Heart right ventricle (tissue), 16 donors: ENCODE measurements around the gene HINT2. TPM values are rescaled to one million over a fixed set of nuclear protein-coding genes. Genes with fewer than 3 reads are reported as not detected.

ENCODE experiments used
- ATAC-seq, 8 donors: fragments of 200-7000 bp; cut with Tn5 transposase; one replicate each; pipeline ENCODE4 v1.9.1; 2020; ENCODE audit warnings: mild to moderate bottlenecking in 8 of 8, moderate library complexity in 8 of 8, moderate number of reproducible peaks in 1 of 8
- DNase-seq, 2 donors: peaks; one replicate each; pipeline ENCODE4 v3.0.0-alpha.2; 2020
- H3K27ac ChIP-seq, 10 donors: fragments of 200-600 bp; sonication (generic) in 2 of 10; one replicate each; pipeline versions ENCODE4 v1.5.0 to v1.8.0; 2020 to 2022; ENCODE audit warnings: mild to moderate bottlenecking in 3 of 10
- H3K27me3 ChIP-seq, 7 donors: fragments of 200-600 bp; one replicate each; pipeline ENCODE4 v1.8.0; 2021 to 2022; ENCODE audit warnings: mild to moderate bottlenecking in 2 of 7
- H3K36me3 ChIP-seq, 9 donors: fragments of 200-600 bp; sonication (generic) in 1 of 9; one replicate each; pipeline versions ENCODE4 v1.5.0 to v1.8.0; 2020 to 2022; ENCODE audit warnings: mild to moderate bottlenecking in 2 of 9
- H3K4me1 ChIP-seq, 9 donors: fragments of 200-600 bp; sonication (generic) in 1 of 9; one replicate each; pipeline versions ENCODE4 v1.5.0 to v1.8.0; 2020 to 2022; ENCODE audit warnings: mild to moderate bottlenecking in 4 of 9
- H3K4me3 ChIP-seq, 10 donors: fragments of 200-600 bp; sonication (generic) in 2 of 10; one replicate each; pipeline versions ENCODE4 v1.5.0 to v1.8.0; 2020 to 2022; ENCODE audit warnings: mild to moderate bottlenecking in 7 of 10, moderate library complexity in 2 of 10
- H3K9me3 ChIP-seq, 11 donors: fragments of 200-600 bp in 10 of 11; sonication (generic) in 2 of 11; one replicate each; pipeline versions ENCODE4 v1.5.0 to v1.8.0; 2013 to 2022; ENCODE audit warnings: mild to moderate bottlenecking in 2 of 11, control low read depth in 1 of 11, moderate library complexity in 1 of 11
- CTCF ChIP-seq, 9 donors: fragments of 200-600 bp; sonication (generic) in 2 of 9; IDR thresholded peaks; one replicate each; pipeline versions ENCODE4 v1.5.0 to v1.8.0; 2021 to 2022; ENCODE audit warnings: antibody characterized with exemption in 9 of 9, mild to moderate bottlenecking in 5 of 9, moderate library complexity in 1 of 9
- WGBS, 2 donors: extraction: QIAGEN DNeasy Blood & Tissue Kit; methylation state at CpG; one replicate each; pipeline ENCODE4 v1.1.7; 2013; ENCODE audit warnings: inconsistent platforms in 1 of 2; 5-methylcytosine and 5-hydroxymethylcytosine counted together
- intact Hi-C, 10 donors: fragments of 100-400 bp; cut with DNase I; formaldehyde crosslinking; loops; one replicate each; pipeline versions ENCODE4 v1.11.1 to v1.14.2; 2022
- polyA plus RNA-seq, 2 donors: library from polyadenylated mRNA; stranded (reverse); fragments of 200-250 nt; gene quantifications; one replicate each; pipeline ENCODE4 v1.2.3, GENCODE V29; 2013
- total RNA-seq, 10 donors: library from RNA; stranded (reverse); fragmentation: NEBNext Ultra II Directional in 3 of 10; extraction: Animal tissue kit (Norgen Biotek cat#: 25700) in 3 of 10; gene quantifications; one replicate each; pipeline versions ENCODE4 v1.2.1 to v1.2.4, GENCODE V29; 2021 to 2023
- donor health status: Arrhythmogenic right ventricular cardiomyopathy.
- donor health status: ischemic (EF 13 %, LVEDD 7.1; RV severe dilation, severe dysfunction).
- donor health status: healthy with polysubstance abuse.
- donor health status: DM: no; HTN: yes; CAD: no.
- donor health status: DM: no; HTN: no; CAD: no.
- donor health status: ischemic (EF 25% LVEDD 6.9; RV normal size, moderate dysfunction).
- donor health status: ischemic (EF 25% LVEDD 5.7; RV mildly dilated, moderate dysfunction).
- donor health status: healthy.
- donor health status: DM: yes; HTN: yes; CAD: no.
- donor health status: Ischemic cardiomyopathy.
- donor health status: ischemic (EF 35%, LVEDD 5.7; RV mildly dilated, moderate dysfunction).
- donor health status: nonischemic (EF 11% LVEDD 7.7; RV severe dilation, severe dysfunction).
- donor health status: DM: yes; HTN: yes; CAD: no.
- donor health status: PGD.
- donor health status: ischemic (EF 29% LVEDD 5.4; RV normal size, mild dysfunction).
- donor health status: nonischemic (EF 23%, LVEDD 6.1; RV moderate dilation, normal function).

Gene HINT2
- total and polyA plus RNA-seq, 12 donors = 56.8 to 120 (median 76.7) TPM

- Histone ChIP-seq H3K27ac (peak overlapping the region in 2 of 10 donors; percentile 3 to 24), H3K36me3 (no peaks in the 10 kb centered on the region), H3K27me3 (peaks cover 0 to 7% (median 0%) of the 10 kb centered on the region in 7 donors), H3K4me3 (peak overlapping the region in 3 of 10 donors; percentile 19 to 77 (median 71)), H3K9me3 (no peaks in the 10 kb centered on the region), H3K4me1 (peaks cover 16 to 47% (median 33%) of the 10 kb centered on the region in 9 donors)
- TF ChIP-seq CTCF (IDR thresholded peaks at IDR 0.05) = no peak
- intact Hi-C loops = loop anchor here in 3 of 10 donors (5.0 to 10.0 kb wide), 2 partner anchors 34 to 231 kb away; partner anchors contain the start of genes FAM221B (in 3 of the 3) and TMEM8B (in 3 of the 3)
- no peak for ATAC-seq
- DNase-seq = no peak
- 51 to 64% methylated on average over 2 of the region's 2 CpGs for WGBS, 2 donors
Observed at GRCh38 chr9:35793461-35793860, 21.4 kb downstream of the HINT2 start.

GRCh38 chr9:35792826-35793225 lies 22.0 kb downstream of the HINT2 start:
- Histone ChIP-seq H3K4me3 (peak overlapping the region in 4 of 10 donors; percentile 70 to 78 (median 74)), H3K4me1 (peaks cover 16 to 47% (median 33%) of the 10 kb centered on the region in 9 donors), H3K27me3 (peaks cover 0 to 7% (median 0%) of the 10 kb centered on the region in 7 donors), H3K36me3 (no peaks in the 10 kb centered on the region), H3K9me3 (no peaks in the 10 kb centered on the region), H3K27ac (peak overlapping the region in 1 of 10 donors; percentile 3)
- 87 to 89% methylated on average over 14 of the region's 14 CpGs for WGBS, 2 donors
- no peak for DNase-seq
- ATAC-seq = no peak
- TF ChIP-seq CTCF (IDR thresholded peaks at IDR 0.05) = no peak
- intact Hi-C loops = loop anchor here in 3 of 10 donors (5.0 to 10.0 kb wide), 2 partner anchors 34 to 232 kb away; partner anchors contain the start of genes FAM221B (in 3 of the 3) and TMEM8B (in 3 of the 3)

GRCh38 chr9:35792024-35792813 lies 22.6 kb downstream of the HINT2 start:
- peak overlapping the region in 9 of 10 donors; percentile 78 to 90 (median 83) for H3K27ac ChIP-seq
- intact Hi-C loops = loop anchor here in 3 of 10 donors (5.0 to 10.0 kb wide), 2 partner anchors 35 to 233 kb away; partner anchors contain the start of genes FAM221B (in 3 of the 3) and TMEM8B (in 3 of the 3)
- ATAC-seq = peak in 1 of 8 donors; percentile 24
- no peak for TF ChIP-seq CTCF (IDR thresholded peaks at IDR 0.05)
- H3K36me3 ChIP-seq = no peaks in the 10 kb centered on the region
- H3K9me3 ChIP-seq = no peaks in the 10 kb centered on the region
- H3K4me3 ChIP-seq = peak overlapping the region; percentile 38 to 78 (median 69)
- WGBS, 2 donors = 78 to 82% methylated on average over 33 to 34 of the region's 34 CpGs
- peaks cover 0 to 7% (median 0%) of the 10 kb centered on the region in 7 donors for H3K27me3 ChIP-seq
- no peak for DNase-seq
- H3K4me1 ChIP-seq = peaks cover 16 to 47% (median 33%) of the 10 kb centered on the region in 9 donors

- H3K9me3 ChIP-seq = no peaks in the 10 kb centered on the region
- H3K36me3 ChIP-seq = no peaks in the 10 kb centered on the region
- H3K27me3 ChIP-seq = peaks cover 0 to 7% (median 0%) of the 10 kb centered on the region in 7 donors
- peak in 1 of 9 donors; percentile 9 for TF ChIP-seq CTCF (IDR thresholded peaks at IDR 0.05)
- peaks cover 16 to 47% (median 33%) of the 10 kb centered on the region in 9 donors for H3K4me1 ChIP-seq
- peak within 1 kb of the TSS; percentile 63 to 90 (median 82) for H3K27ac ChIP-seq
- intact Hi-C loops = loop anchor here in 9 of 10 donors (1.0 to 10.0 kb wide), 8 partner anchors 21 to 233 kb away; partner anchors contain the start of genes FAM221B (in 3 of the 9), TMEM8B (in 3 of the 9) and SPAG8 (in 1 of the 9)
- peak within 1 kb of the TSS; percentile 38 to 78 (median 69) for H3K4me3 ChIP-seq
- ATAC-seq (peak; percentile 58 to 79 (median 71)), DNase-seq (peak; percentile 30 to 70)
- WGBS, 2 donors = 4 to 5% methylated on average over 26 to 64 of the region's 64 CpGs
Observed at GRCh38 chr9:35791297-35791921, 23.4 kb downstream of the HINT2 start, which contains the start of gene NPR2. TSS of gene NPR2 (plus strand) at chr9:35791591. CDS start at chr9:35792409, 818 bp downstream.
